WTC11 (cell line): ENCODE results near the gene DTNBP1.

Source experiments
- ESRRA ChIP-seq: sonication (generic); formaldehyde crosslinking; IDR thresholded peaks from 2 replicates; pipeline ENCODE4 v1.8.1; 2022; ENCODE audit warnings: mild to moderate bottlenecking, missing genetic modification reagents, borderline replicate concordance
- IRF2 ChIP-seq: sonication (generic); formaldehyde crosslinking; IDR thresholded peaks from 2 replicates; pipeline ENCODE4 v1.8.0; 2022; ENCODE audit warnings: low read depth, missing genetic modification reagents, borderline replicate concordance
- SMAD4 ChIP-seq: sonication (generic); formaldehyde crosslinking; IDR thresholded peaks from 2 replicates; pipeline ENCODE4 v1.8.0; 2022; ENCODE audit warnings: mild to moderate bottlenecking, missing genetic modification reagents
- ZBTB21 ChIP-seq: sonication (generic); formaldehyde crosslinking; IDR thresholded peaks from 2 replicates; pipeline ENCODE4 v1.8.1; 2023; ENCODE audit warnings: mild to moderate bottlenecking, missing genetic modification reagents, borderline replicate concordance
- ZNF121 ChIP-seq: sonication (generic); formaldehyde crosslinking; IDR thresholded peaks from 2 replicates; pipeline ENCODE4 v1.8.0; 2023; ENCODE audit warnings: missing genetic modification reagents
- TF ChIP-seq, protein P1 (sequence below): fragments of 200-600 bp; IDR thresholded peaks from 2 replicates; pipeline ENCODE4 v1.8.0; 2022; ENCODE audit warnings: antibody characterized with exemption
- TF ChIP-seq, protein P2 (sequence below): sonication (generic); formaldehyde crosslinking; IDR thresholded peaks from 2 replicates; pipeline ENCODE4 v1.8.1; 2023; ENCODE audit warnings: mild to moderate bottlenecking, missing genetic modification reagents, moderate library complexity
- TF ChIP-seq, protein P3 (sequence below): fragments of 250-450 bp; sonication (Bioruptor Pico); IDR thresholded peaks from 2 replicates; pipeline ENCODE4 v1.9.0; 2021; ENCODE audit warnings: mild to moderate bottlenecking
- TF ChIP-seq, protein P4 (sequence below): fragments of 250-450 bp; sonication (Bioruptor Pico); IDR thresholded peaks from 2 replicates; pipeline ENCODE4 v1.9.0; 2021; ENCODE audit warnings: mild to moderate bottlenecking, borderline replicate concordance
- TF ChIP-seq, protein P5 (sequence below): sonication (generic); formaldehyde crosslinking; IDR thresholded peaks from 2 replicates; pipeline ENCODE4 v1.8.0; 2023; ENCODE audit warnings: missing genetic modification reagents

DNA sequence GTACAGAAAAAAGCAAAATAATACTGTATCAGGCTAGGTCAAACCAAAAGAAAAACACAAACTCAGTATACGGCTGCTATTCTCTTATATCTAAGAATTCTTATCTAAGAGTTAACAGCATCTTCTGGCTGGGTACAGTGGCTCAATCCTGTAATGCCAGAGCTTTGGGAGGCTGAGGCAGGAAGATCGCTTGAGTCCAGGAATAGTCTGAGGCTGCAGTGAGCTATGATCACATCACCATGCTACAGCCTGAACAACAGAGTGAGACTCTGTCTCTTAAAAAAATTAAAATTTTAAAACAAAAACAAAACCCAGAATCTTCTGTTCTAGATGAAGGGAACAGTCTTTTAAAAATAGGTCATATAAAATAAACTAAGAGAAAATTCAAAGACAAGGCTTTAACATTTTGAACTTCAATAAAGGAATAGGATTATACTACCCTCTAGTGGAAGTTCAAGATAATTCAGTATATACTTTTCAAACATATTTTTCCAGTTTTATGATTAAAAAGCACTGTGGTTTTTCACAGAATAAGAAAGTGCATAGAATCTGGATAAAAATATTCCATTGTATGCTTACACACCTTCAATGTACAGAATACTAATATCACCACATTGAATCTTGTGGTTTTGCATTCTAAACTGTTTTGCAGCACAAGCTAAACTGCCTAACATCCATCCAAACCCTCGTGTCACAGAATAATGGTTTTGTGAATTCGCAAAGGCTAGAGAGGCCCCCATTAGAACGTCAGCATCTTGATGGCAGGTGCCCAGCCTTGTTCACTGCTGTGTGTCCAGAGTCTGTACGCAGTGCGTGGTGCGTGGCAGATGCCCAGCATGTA lies 39.3 kb downstream of the DTNBP1 start:
- TF ChIP-seq, protein P1, sequence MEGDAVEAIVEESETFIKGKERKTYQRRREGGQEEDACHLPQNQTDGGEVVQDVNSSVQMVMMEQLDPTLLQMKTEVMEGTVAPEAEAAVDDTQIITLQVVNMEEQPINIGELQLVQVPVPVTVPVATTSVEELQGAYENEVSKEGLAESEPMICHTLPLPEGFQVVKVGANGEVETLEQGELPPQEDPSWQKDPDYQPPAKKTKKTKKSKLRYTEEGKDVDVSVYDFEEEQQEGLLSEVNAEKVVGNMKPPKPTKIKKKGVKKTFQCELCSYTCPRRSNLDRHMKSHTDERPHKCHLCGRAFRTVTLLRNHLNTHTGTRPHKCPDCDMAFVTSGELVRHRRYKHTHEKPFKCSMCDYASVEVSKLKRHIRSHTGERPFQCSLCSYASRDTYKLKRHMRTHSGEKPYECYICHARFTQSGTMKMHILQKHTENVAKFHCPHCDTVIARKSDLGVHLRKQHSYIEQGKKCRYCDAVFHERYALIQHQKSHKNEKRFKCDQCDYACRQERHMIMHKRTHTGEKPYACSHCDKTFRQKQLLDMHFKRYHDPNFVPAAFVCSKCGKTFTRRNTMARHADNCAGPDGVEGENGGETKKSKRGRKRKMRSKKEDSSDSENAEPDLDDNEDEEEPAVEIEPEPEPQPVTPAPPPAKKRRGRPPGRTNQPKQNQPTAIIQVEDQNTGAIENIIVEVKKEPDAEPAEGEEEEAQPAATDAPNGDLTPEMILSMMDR, result peak; percentile 55
- TF ChIP-seq ZBTB21 (CRISPR knock-in tag) (no peak), SMAD4 (CRISPR knock-in tag) (no peak), ESRRA (no peak), IRF2 (no peak), ZNF121 (no peak)
- TF ChIP-seq, protein P2, sequence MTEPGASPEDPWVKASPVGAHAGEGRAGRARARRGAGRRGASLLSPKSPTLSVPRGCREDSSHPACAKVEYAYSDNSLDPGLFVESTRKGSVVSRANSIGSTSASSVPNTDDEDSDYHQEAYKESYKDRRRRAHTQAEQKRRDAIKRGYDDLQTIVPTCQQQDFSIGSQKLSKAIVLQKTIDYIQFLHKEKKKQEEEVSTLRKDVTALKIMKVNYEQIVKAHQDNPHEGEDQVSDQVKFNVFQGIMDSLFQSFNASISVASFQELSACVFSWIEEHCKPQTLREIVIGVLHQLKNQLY (CRISPR knock-in tag), result no peak
- TF ChIP-seq, protein P3, sequence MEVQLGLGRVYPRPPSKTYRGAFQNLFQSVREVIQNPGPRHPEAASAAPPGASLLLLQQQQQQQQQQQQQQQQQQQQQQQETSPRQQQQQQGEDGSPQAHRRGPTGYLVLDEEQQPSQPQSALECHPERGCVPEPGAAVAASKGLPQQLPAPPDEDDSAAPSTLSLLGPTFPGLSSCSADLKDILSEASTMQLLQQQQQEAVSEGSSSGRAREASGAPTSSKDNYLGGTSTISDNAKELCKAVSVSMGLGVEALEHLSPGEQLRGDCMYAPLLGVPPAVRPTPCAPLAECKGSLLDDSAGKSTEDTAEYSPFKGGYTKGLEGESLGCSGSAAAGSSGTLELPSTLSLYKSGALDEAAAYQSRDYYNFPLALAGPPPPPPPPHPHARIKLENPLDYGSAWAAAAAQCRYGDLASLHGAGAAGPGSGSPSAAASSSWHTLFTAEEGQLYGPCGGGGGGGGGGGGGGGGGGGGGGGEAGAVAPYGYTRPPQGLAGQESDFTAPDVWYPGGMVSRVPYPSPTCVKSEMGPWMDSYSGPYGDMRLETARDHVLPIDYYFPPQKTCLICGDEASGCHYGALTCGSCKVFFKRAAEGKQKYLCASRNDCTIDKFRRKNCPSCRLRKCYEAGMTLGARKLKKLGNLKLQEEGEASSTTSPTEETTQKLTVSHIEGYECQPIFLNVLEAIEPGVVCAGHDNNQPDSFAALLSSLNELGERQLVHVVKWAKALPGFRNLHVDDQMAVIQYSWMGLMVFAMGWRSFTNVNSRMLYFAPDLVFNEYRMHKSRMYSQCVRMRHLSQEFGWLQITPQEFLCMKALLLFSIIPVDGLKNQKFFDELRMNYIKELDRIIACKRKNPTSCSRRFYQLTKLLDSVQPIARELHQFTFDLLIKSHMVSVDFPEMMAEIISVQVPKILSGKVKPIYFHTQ (CRISPR knock-in tag), result no peak
- TF ChIP-seq, protein P4, sequence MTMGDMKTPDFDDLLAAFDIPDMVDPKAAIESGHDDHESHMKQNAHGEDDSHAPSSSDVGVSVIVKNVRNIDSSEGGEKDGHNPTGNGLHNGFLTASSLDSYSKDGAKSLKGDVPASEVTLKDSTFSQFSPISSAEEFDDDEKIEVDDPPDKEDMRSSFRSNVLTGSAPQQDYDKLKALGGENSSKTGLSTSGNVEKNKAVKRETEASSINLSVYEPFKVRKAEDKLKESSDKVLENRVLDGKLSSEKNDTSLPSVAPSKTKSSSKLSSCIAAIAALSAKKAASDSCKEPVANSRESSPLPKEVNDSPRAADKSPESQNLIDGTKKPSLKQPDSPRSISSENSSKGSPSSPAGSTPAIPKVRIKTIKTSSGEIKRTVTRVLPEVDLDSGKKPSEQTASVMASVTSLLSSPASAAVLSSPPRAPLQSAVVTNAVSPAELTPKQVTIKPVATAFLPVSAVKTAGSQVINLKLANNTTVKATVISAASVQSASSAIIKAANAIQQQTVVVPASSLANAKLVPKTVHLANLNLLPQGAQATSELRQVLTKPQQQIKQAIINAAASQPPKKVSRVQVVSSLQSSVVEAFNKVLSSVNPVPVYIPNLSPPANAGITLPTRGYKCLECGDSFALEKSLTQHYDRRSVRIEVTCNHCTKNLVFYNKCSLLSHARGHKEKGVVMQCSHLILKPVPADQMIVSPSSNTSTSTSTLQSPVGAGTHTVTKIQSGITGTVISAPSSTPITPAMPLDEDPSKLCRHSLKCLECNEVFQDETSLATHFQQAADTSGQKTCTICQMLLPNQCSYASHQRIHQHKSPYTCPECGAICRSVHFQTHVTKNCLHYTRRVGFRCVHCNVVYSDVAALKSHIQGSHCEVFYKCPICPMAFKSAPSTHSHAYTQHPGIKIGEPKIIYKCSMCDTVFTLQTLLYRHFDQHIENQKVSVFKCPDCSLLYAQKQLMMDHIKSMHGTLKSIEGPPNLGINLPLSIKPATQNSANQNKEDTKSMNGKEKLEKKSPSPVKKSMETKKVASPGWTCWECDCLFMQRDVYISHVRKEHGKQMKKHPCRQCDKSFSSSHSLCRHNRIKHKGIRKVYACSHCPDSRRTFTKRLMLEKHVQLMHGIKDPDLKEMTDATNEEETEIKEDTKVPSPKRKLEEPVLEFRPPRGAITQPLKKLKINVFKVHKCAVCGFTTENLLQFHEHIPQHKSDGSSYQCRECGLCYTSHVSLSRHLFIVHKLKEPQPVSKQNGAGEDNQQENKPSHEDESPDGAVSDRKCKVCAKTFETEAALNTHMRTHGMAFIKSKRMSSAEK (CRISPR knock-in tag), result no peak
- TF ChIP-seq, protein P5, sequence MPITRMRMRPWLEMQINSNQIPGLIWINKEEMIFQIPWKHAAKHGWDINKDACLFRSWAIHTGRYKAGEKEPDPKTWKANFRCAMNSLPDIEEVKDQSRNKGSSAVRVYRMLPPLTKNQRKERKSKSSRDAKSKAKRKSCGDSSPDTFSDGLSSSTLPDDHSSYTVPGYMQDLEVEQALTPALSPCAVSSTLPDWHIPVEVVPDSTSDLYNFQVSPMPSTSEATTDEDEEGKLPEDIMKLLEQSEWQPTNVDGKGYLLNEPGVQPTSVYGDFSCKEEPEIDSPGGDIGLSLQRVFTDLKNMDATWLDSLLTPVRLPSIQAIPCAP (CRISPR knock-in tag), result no peak
